ENCODE data around the gene SH3TC2. TPM values are rescaled to one million over a fixed set of nuclear protein-coding genes. Genes with fewer than 3 reads are reported as not detected.

The SH3TC2 gene
- total and polyA plus RNA-seq, 8 donors: 0.06 to 1.2 (median 0.27) TPM

- ATAC-seq (no peak), FAIRE-seq (no peak), DNase-seq (no peak)
- TF ChIP-seq, protein P1, sequence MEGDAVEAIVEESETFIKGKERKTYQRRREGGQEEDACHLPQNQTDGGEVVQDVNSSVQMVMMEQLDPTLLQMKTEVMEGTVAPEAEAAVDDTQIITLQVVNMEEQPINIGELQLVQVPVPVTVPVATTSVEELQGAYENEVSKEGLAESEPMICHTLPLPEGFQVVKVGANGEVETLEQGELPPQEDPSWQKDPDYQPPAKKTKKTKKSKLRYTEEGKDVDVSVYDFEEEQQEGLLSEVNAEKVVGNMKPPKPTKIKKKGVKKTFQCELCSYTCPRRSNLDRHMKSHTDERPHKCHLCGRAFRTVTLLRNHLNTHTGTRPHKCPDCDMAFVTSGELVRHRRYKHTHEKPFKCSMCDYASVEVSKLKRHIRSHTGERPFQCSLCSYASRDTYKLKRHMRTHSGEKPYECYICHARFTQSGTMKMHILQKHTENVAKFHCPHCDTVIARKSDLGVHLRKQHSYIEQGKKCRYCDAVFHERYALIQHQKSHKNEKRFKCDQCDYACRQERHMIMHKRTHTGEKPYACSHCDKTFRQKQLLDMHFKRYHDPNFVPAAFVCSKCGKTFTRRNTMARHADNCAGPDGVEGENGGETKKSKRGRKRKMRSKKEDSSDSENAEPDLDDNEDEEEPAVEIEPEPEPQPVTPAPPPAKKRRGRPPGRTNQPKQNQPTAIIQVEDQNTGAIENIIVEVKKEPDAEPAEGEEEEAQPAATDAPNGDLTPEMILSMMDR (IDR thresholded peaks at IDR 0.05): no peak
- Histone ChIP-seq H3K4me1 (no peaks in the 10 kb centered on the region), H3K36me3 (no peaks in the 10 kb centered on the region), H3K9me3 (no peaks in the 10 kb centered on the region), H3K4me3 (no peak overlapping the region), H3K27ac (no peak overlapping the region), H3K27me3 (no peaks in the 10 kb centered on the region)
- WGBS, 2 donors: 70 to 79% methylated on average over 3 of the region's 3 CpGs
- intact Hi-C loops (cut with DNase I): no loop called here
These were observed 51.8 kb downstream of the SH3TC2 start for GRCh38 chr5:149011084-149011483.

- TF ChIP-seq, protein P1 (IDR thresholded peaks at IDR 0.05): no peak
- ATAC-seq (no peak), FAIRE-seq (no peak), DNase-seq (no peak)
- no peaks in the 10 kb centered on the region for H3K4me1 ChIP-seq
- H3K36me3 ChIP-seq: no peaks in the 10 kb centered on the region
- no peak overlapping the region for H3K27ac ChIP-seq
- intact Hi-C loops (cut with DNase I): loop anchor here in 1 of 3 donors (10.0 kb wide), 1 partner anchor 92 kb away; no protein-coding TSS in a partner anchor
- H3K4me3 ChIP-seq: no peak overlapping the region
- H3K27me3 ChIP-seq: no peaks in the 10 kb centered on the region
- no peaks in the 10 kb centered on the region for H3K9me3 ChIP-seq
These were observed 55.7 kb downstream of the SH3TC2 start for GRCh38 chr5:149007174-149007573.

DNA sequence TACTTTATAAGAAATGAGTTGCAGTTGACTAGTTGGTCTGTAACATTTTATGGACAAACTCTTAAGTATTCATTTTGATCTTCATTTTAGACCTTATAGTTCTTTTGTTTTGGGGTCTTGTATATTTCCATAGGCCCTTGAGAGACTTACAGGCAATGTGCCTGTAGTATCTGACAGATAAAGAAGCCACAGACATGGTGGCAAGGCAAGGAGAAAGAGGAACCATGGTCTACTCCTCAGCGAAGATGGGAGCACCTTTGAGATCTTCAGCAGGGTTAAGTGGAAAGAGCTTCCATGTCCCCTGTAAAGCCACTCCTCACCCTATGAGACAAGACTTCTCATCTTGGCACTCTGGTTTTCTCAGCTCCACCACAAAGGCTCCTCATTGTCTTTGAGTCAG is 56.4 kb downstream of the SH3TC2 start:
- WGBS, 2 donors: 75 to 88% methylated on average over 1 of the region's 1 CpG
- Histone ChIP-seq H3K27ac (no peak overlapping the region), H3K9me3 (no peaks in the 10 kb centered on the region), H3K36me3 (no peaks in the 10 kb centered on the region), H3K27me3 (no peaks in the 10 kb centered on the region), H3K4me1 (no peaks in the 10 kb centered on the region), H3K4me3 (no peak overlapping the region)
- no peak for DNase-seq
- TF ChIP-seq, protein P1 (IDR thresholded peaks at IDR 0.05): no peak
- FAIRE-seq: no peak
- intact Hi-C loops (cut with DNase I): loop anchor here in 1 of 3 donors (10.0 kb wide), 1 partner anchor 92 kb away; no protein-coding TSS in a partner anchor
- ATAC-seq: no peak

GRCh38 chr5:149005077-149005892 is 57.6 kb downstream of the SH3TC2 start:
- Histone ChIP-seq H3K4me1 (no peaks in the 10 kb centered on the region), H3K9me3 (no peaks in the 10 kb centered on the region), H3K36me3 (no peaks in the 10 kb centered on the region), H3K27ac (peak overlapping the region in 1 of 4 donors; percentile 29), H3K4me3 (no peak overlapping the region), H3K27me3 (no peaks in the 10 kb centered on the region)
- ATAC-seq (peak in 2 of 4 donors; percentile 47 to 68), DNase-seq (no peak), FAIRE-seq (no peak)
- TF ChIP-seq, protein P1 (IDR thresholded peaks at IDR 0.05): no peak
- whole genome bisulfite sequencing, 2 donors: 55 to 61% methylated on average over 2 of the region's 2 CpGs
- intact Hi-C loops (cut with DNase I): loop anchor here in 1 of 3 donors (10.0 kb wide), 1 partner anchor 90 kb away; no protein-coding TSS in a partner anchor

DNA sequence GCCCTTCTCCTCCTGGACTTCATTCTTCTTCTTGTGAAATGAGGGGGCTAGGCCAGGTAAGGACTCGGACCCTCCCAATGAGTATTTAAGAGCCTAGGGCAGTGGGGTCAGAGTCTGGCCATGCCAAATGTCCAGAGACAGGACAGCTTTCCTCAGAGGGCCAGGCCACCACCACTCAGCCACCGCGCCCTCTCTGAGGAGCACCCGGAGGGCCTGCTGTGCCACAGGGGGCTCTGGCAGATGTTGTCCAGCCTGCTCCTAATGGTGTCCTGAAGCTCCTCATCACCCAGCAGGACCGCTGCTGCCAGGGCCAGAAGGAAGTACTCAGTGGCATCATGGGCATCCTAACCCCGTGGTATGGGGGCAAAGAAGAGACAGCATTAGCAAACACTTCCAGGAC is 58.3 kb downstream of the SH3TC2 start:
- Histone ChIP-seq H3K27me3 (no peaks in the 10 kb centered on the region), H3K4me3 (no peak overlapping the region), H3K36me3 (no peaks in the 10 kb centered on the region), H3K9me3 (no peaks in the 10 kb centered on the region), H3K4me1 (no peaks in the 10 kb centered on the region), H3K27ac (no peak overlapping the region)
- FAIRE-seq: no peak
- no peak for DNase-seq
- ATAC-seq: no peak
- intact Hi-C loops (cut with DNase I): loop anchor here in 1 of 3 donors (10.0 kb wide), 1 partner anchor 90 kb away; no protein-coding TSS in a partner anchor
- 82 to 94% methylated on average over 6 of the region's 6 CpGs for WGBS, 2 donors
- TF ChIP-seq, protein P1 (IDR thresholded peaks at IDR 0.05): no peak
